Glutamatergic neuron (in vitro differentiated cells): ENCODE data around the gene DCLK1. TPM values are rescaled to one million over a fixed set of nuclear protein-coding genes. Genes with fewer than 3 reads are reported as not detected.

Experiments
- DNase-seq: peaks from one replicate; pipeline ENCODE4 v3.0.0; 2022
- H3K27ac Mint-ChIP-seq: one replicate; pipeline ENCODE4 v1.8.0; 2020; ENCODE audit warnings: mild to moderate bottlenecking, mixed read lengths, inconsistent platforms; ENCODE audit not compliant: unreplicated experiment
- H3K27me3 Mint-ChIP-seq: one replicate; pipeline ENCODE4 v1.8.0; 2020; ENCODE audit warnings: mild to moderate bottlenecking, moderate library complexity, mixed read lengths, inconsistent platforms; ENCODE audit not compliant: unreplicated experiment
- H3K36me3 Mint-ChIP-seq: one replicate; pipeline ENCODE4 v1.8.0; 2020; ENCODE audit warnings: mild to moderate bottlenecking, mixed read lengths, inconsistent platforms; ENCODE audit not compliant: unreplicated experiment
- H3K4me1 Mint-ChIP-seq: one replicate; pipeline ENCODE4 v1.8.0; 2020; ENCODE audit warnings: mild to moderate bottlenecking, low read depth, mixed read lengths, inconsistent platforms; ENCODE audit not compliant: unreplicated experiment
- H3K4me3 Mint-ChIP-seq: one replicate; pipeline ENCODE4 v1.8.0; 2020; ENCODE audit warnings: mild to moderate bottlenecking, mixed read lengths, inconsistent platforms; ENCODE audit not compliant: unreplicated experiment
- H3K9me3 Mint-ChIP-seq: one replicate; pipeline ENCODE4 v1.8.0; 2020; ENCODE audit warnings: mild to moderate bottlenecking, moderate library complexity, mixed read lengths, inconsistent platforms; ENCODE audit not compliant: unreplicated experiment
- total RNA-seq: library from RNA; stranded (reverse); fragmentation: NEBNext Ultra II Directional; extraction: Animal tissue kit (Norgen Biotek cat#: 25700); gene quantifications from one replicate; pipeline ENCODE4 v1.2.1, GENCODE V29; 2021; ENCODE audit not compliant: unreplicated experiment
- TF ChIP-seq, protein P1 (sequence below): fragments of 200-600 bp; sonication (generic); IDR thresholded peaks from one replicate; pipeline ENCODE4 v1.5.0; 2021; ENCODE audit not compliant: partially characterized antibody, unreplicated experiment

Gene DCLK1
- total RNA-seq, 1 donor from 2014 or later, result 63.9 TPM

DNA sequence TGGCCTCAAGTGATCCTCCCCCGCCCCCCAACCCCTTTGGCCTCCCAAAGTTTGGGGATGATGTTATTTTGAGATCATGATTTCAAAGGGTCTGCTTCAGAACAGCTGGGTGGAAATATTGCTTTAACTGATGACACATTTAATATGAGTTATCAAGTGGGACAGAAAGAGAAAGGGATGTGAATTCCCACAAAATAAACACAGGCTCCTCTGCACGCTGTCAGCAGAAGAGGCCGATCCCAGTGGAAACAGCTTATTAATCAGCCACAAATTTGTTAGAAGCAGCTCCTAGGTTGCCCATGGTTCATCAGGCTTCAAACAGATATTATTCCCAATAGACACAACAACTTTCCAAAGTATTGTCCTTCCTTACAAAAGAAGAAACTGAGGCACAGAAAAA, 4.7 kb downstream of the DCLK1 start:
- no peak for DNase-seq
- Mint-ChIP-seq H3K4me1 (peaks cover 2% of the 10 kb centered on the region), H3K27me3 (peaks cover 8% of the 10 kb centered on the region), H3K4me3 (no peak overlapping the region), H3K9me3 (peaks cover 8% of the 10 kb centered on the region), H3K36me3 (peaks cover 5% of the 10 kb centered on the region), H3K27ac (no peak overlapping the region)
- TF ChIP-seq, protein P1, sequence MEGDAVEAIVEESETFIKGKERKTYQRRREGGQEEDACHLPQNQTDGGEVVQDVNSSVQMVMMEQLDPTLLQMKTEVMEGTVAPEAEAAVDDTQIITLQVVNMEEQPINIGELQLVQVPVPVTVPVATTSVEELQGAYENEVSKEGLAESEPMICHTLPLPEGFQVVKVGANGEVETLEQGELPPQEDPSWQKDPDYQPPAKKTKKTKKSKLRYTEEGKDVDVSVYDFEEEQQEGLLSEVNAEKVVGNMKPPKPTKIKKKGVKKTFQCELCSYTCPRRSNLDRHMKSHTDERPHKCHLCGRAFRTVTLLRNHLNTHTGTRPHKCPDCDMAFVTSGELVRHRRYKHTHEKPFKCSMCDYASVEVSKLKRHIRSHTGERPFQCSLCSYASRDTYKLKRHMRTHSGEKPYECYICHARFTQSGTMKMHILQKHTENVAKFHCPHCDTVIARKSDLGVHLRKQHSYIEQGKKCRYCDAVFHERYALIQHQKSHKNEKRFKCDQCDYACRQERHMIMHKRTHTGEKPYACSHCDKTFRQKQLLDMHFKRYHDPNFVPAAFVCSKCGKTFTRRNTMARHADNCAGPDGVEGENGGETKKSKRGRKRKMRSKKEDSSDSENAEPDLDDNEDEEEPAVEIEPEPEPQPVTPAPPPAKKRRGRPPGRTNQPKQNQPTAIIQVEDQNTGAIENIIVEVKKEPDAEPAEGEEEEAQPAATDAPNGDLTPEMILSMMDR, result no peak

DNA sequence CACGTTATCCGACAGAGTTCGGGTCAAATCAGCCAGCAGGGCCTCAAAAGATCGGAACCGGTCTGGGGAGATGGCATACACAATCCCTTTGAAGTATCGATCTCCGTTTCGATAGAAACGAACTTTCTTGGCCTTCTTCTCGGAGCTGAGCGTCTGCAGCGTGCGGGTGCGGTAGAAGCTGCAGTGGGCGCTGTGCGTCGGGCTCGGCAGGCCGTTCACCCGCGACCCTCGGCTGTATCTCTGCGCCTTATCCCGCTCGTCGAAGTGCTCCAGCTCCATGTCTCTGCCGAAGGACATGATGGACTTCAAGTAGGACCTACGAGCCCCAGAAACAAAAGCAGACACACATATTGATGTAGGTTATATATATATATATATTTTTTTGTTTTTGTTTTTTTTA, 5.3 kb downstream of the DCLK1 start:
- no peak overlapping the region for H3K27ac Mint-ChIP-seq
- TF ChIP-seq, protein P1, result no peak
- peaks cover 8% of the 10 kb centered on the region for H3K9me3 Mint-ChIP-seq
- peaks cover 5% of the 10 kb centered on the region for H3K36me3 Mint-ChIP-seq
- H3K27me3 Mint-ChIP-seq, result peaks cover 6% of the 10 kb centered on the region
- no peak overlapping the region for H3K4me3 Mint-ChIP-seq
- H3K4me1 Mint-ChIP-seq, result peaks cover 2% of the 10 kb centered on the region
- DNase-seq, result no peak

DNA sequence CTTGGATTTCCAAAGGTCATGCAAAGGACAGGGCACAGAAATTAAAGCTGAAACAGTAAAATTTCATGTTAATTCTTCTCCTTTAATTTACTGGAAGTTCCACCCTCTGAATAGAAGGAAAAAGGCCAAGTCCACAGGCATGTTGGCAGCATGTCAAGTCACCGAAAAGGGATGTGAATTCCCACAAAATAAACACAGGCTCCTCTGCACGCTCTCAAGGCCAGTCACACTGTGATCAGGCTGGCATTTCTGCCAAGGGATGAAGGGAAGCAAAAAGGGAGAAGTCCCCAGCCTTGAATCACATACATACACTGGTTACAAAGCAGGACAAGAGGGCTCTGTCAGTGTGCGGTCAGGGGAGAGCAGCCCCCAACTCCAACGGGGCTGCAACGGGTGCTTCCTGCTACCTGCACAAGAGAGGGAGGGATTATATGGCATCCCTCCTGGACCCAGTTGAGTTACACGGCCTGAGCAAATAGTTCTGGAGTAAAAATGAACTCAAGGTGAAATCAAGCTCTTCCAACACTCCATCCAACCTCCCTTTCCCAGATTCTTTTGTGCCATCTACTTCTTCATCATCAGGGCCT, 6.9 kb downstream of the DCLK1 start:
- Mint-ChIP-seq H3K27ac (no peak overlapping the region), H3K4me1 (peaks cover 2% of the 10 kb centered on the region), H3K9me3 (no peaks in the 10 kb centered on the region), H3K36me3 (peaks cover 5% of the 10 kb centered on the region), H3K4me3 (no peak overlapping the region), H3K27me3 (no peaks in the 10 kb centered on the region)
- DNase-seq, result no peak
- TF ChIP-seq, protein P1, result no peak

DNA sequence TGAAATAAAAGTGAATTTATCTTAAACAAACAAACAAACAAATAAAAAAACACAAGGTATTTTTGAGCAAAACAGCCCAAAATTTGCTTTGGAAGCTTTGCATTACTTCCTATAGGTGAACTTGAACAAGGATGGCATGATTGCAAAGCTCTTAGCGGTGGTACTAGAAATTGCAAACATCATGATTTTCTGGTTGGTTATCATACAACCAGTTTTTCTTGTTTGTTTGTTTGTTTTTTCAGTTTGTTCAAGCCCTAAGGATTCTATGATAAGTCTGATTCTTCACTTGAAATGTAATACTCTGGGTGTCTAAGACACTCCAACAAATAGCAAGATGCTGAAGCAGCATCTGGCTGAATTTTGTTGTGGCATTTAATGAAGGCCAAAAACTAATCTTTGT, 15.9 kb downstream of the DCLK1 start:
- no peak for DNase-seq
- H3K4me1 Mint-ChIP-seq, result no peaks in the 10 kb centered on the region
- peaks cover 4% of the 10 kb centered on the region for H3K27me3 Mint-ChIP-seq
- H3K27ac Mint-ChIP-seq, result no peak overlapping the region
- H3K9me3 Mint-ChIP-seq, result peaks cover 2% of the 10 kb centered on the region
- no peak overlapping the region for H3K4me3 Mint-ChIP-seq
- H3K36me3 Mint-ChIP-seq, result peaks cover 3% of the 10 kb centered on the region
- TF ChIP-seq, protein P1, result no peak

DNA sequence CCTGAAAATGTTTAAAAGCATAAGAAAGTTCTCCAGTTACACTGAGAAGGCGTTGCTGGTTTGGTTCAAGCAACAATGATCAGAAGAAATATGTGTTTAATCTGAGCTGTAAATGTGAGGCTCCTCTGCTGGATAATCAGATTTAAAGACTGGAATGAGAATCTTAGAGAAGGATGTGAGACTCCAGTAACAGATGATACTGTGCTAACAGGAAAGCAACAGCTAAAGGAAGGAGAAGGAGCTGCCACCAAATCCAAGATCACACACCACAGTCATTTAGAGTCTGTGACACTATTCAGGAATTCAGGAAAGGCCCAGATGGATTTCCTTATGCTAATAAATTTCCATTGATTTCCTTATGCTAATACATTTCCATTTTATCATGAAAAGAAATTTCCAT, 16.9 kb downstream of the DCLK1 start:
- peaks cover 2% of the 10 kb centered on the region for H3K9me3 Mint-ChIP-seq
- H3K27me3 Mint-ChIP-seq, result peaks cover 4% of the 10 kb centered on the region
- no peak for DNase-seq
- peaks cover 5% of the 10 kb centered on the region for H3K36me3 Mint-ChIP-seq
- no peak overlapping the region for H3K4me3 Mint-ChIP-seq
- TF ChIP-seq, protein P1, result no peak
- H3K27ac Mint-ChIP-seq, result no peak overlapping the region
- H3K4me1 Mint-ChIP-seq, result no peaks in the 10 kb centered on the region
